Left renal cortex interstitium (tissue), 4 donors: ENCODE measurements around the gene SLC4A3. TPM values are rescaled to one million over a fixed set of nuclear protein-coding genes. Genes with fewer than 3 reads are reported as not detected.
"Not testable (repeated sequence)": the region's sequence is repeated elsewhere in the genome, so short reads cannot be mapped to it uniquely, and the experiment has no call there.

Experiments used
- DNase-seq, 4 donors: peaks; one replicate each; pipeline ENCODE4 v3.0.0-alpha.2; 2013; ENCODE audit warnings: low read depth in 4 of 4, low spot score in 2 of 4, missing footprints in 1 of 4
- polyA plus RNA-seq, 4 donors: library from polyadenylated mRNA; unstranded; fragments of 120-200 nt; gene quantifications; one replicate each; pipeline ENCODE4 v1.2.1, GENCODE V29; 2013; ENCODE audit not compliant: insufficient read length in 4 of 4

SLC4A3 gene
- polyA plus RNA-seq, 4 donors, result 7.6 to 14.2 (median 10.8) TPM

- no peak for DNase-seq
These were observed 43.8 kb downstream of the SLC4A3 start for GRCh38 chr2:219671279-219671678.

GRCh38 chr2:219672406-219672805, 45.0 kb downstream of the SLC4A3 start:
- DNase-seq, result no peak

GRCh38 chr2:219675221-219675620, 47.8 kb downstream of the SLC4A3 start:
- no peak for DNase-seq

- no peak for DNase-seq
These were observed 49.2 kb downstream of the SLC4A3 start for GRCh38 chr2:219676586-219676985.

GRCh38 chr2:219679041-219679440, 51.6 kb downstream of the SLC4A3 start:
- DNase-seq, result no peak

GRCh38 chr2:219679571-219679970, 52.1 kb downstream of the SLC4A3 start:
- DNase-seq, result no peak

- DNase-seq, result no peak
These were observed 53.7 kb downstream of the SLC4A3 start for GRCh38 chr2:219680958-219681693.

GRCh38 chr2:219681694-219682300, 54.4 kb downstream of the SLC4A3 start:
- DNase-seq, result no peak

- DNase-seq, result not testable (repeated sequence)
These were observed 56.0 kb downstream of the SLC4A3 start for GRCh38 chr2:219683474-219683873.

- DNase-seq, result peak in 1 of 4 donors; percentile 64
These were observed 57.6 kb downstream of the SLC4A3 start for GRCh38 chr2:219684721-219685689.

GRCh38 chr2:219687272-219687671, 59.8 kb downstream of the SLC4A3 start:
- DNase-seq, result no peak

- no peak for DNase-seq
These were observed 60.6 kb downstream of the SLC4A3 start for GRCh38 chr2:219687882-219688559.

- no peak for DNase-seq
These were observed 61.4 kb downstream of the SLC4A3 start for GRCh38 chr2:219688560-219689445.

GRCh38 chr2:219689676-219690628, 62.5 kb downstream of the SLC4A3 start:
- peak in 2 of 4 donors; percentile 56 to 68 for DNase-seq

GRCh38 chr2:219691571-219691970, 64.1 kb downstream of the SLC4A3 start:
- no peak for DNase-seq
